HCT116 (cell line): Measurements from ENCODE around the gene SCN8A.

Experiments used
- CBX3 ChIP-seq: IDR thresholded peaks from 2 replicates; pipeline ENCODE4 v1.6.1; 2012; ENCODE audit warnings: low read depth
- EZH2 ChIP-seq: fragments of 200-600 bp; sonication (generic); IDR thresholded peaks from 2 replicates; pipeline ENCODE4 v1.6.1; 2017; ENCODE audit warnings: antibody characterized with exemption, mixed run types
- POLR2A ChIP-seq: IDR thresholded peaks from 2 replicates; pipeline ENCODE4 v1.7.0; 2011; ENCODE audit warnings: borderline replicate concordance; ENCODE audit not compliant: insufficient read depth, insufficient read length; ENCODE audit errors: extremely low read depth
- POLR2AphosphoS5 ChIP-seq: IDR thresholded peaks from 2 replicates; pipeline ENCODE4 v1.6.1; 2011; ENCODE audit warnings: mild to moderate bottlenecking, low read depth, low read length, moderate library complexity
- YY1 ChIP-seq: IDR thresholded peaks from 2 replicates; pipeline ENCODE4 v1.6.1; 2011; ENCODE audit warnings: low read length, low read depth, moderate library complexity, mild to moderate bottlenecking; ENCODE audit not compliant: insufficient replicate concordance; ENCODE audit errors: extremely low read depth
- TF ChIP-seq, protein P1 (sequence below), 3 experiments: fragments of 200-600 bp in 1 of 3; sonication (generic) in 1 of 3; IDR thresholded peaks in 2 of 3; conservative IDR thresholded peaks in 1 of 3; 2 replicates each; pipeline ENCODE4 v1.5.1; 2012 to 2017; ENCODE audit warnings: low read depth in 2 of 3, low read length in 2 of 3, antibody characterized with exemption in 1 of 3, borderline replicate concordance in 1 of 3, control low read depth in 1 of 3, mild to moderate bottlenecking in 1 of 3, mixed read lengths in 1 of 3, mixed run types in 1 of 3, moderate library complexity in 1 of 3; ENCODE audit not compliant: insufficient read depth in 1 of 3
- TF ChIP-seq, protein P2 (sequence below): IDR thresholded peaks from 2 replicates; pipeline ENCODE4 v1.6.1; 2012
- TF ChIP-seq, protein P3 (sequence below): IDR thresholded peaks from 2 replicates; pipeline ENCODE4 v1.6.1; 2012; ENCODE audit warnings: low read depth

DNA sequence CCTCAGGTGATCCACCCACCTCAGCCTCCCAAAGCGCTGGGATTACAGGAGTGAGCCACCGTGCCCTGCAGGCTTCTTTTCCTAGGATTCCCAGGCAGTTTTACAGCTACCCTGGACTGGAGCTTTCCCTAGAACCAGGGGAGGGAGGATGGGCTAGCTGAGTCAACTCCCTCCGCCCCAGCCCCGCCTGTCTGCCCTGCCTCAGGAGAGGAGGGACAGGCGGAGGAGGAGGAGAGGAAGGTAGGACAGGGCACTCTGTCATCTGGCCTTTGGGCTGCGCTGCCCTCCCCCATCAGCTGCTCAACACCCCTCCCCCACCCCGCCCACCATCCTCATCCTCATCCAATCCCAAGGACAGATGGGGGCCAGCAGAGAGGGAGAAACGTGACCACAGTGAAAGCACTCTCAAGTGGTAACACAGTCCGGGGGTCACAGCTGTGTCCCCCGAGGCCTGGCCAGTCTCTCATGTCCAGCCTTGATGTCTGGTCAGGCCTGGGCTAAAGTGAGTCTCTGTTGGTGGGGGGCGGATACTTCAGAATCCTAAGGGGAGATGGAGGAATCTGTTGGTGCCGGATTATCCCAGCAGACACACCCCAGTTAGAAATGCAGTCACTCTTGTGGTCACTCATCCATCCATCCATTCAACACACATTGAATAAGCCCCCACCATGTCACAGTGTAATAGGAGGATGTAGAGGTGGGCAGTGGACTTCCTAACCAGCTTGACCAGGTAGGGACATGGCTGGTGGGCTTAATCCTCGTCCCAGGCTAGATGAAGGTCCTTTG, 245.2 kb downstream of the SCN8A start:
- no peak for TF ChIP-seq POLR2A
- TF ChIP-seq EZH2, result no peak
- TF ChIP-seq, protein P1, sequence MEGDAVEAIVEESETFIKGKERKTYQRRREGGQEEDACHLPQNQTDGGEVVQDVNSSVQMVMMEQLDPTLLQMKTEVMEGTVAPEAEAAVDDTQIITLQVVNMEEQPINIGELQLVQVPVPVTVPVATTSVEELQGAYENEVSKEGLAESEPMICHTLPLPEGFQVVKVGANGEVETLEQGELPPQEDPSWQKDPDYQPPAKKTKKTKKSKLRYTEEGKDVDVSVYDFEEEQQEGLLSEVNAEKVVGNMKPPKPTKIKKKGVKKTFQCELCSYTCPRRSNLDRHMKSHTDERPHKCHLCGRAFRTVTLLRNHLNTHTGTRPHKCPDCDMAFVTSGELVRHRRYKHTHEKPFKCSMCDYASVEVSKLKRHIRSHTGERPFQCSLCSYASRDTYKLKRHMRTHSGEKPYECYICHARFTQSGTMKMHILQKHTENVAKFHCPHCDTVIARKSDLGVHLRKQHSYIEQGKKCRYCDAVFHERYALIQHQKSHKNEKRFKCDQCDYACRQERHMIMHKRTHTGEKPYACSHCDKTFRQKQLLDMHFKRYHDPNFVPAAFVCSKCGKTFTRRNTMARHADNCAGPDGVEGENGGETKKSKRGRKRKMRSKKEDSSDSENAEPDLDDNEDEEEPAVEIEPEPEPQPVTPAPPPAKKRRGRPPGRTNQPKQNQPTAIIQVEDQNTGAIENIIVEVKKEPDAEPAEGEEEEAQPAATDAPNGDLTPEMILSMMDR (IDR thresholded peaks at IDR 0.05 in 2 of 3, conservative IDR thresholded peaks at IDR 0.05 in 1 of 3; ENCODE audit: borderline replicate concordance in 1 of 3, insufficient read depth in 1 of 3, low read depth in 2 of 3, low read length in 2 of 3), result no peak
- TF ChIP-seq CBX3, result no peak
- no peak for TF ChIP-seq YY1
- no peak for TF ChIP-seq POLR2AphosphoS5
- TF ChIP-seq, protein P2, sequence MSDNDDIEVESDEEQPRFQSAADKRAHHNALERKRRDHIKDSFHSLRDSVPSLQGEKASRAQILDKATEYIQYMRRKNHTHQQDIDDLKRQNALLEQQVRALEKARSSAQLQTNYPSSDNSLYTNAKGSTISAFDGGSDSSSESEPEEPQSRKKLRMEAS, result no peak
- TF ChIP-seq, protein P3, sequence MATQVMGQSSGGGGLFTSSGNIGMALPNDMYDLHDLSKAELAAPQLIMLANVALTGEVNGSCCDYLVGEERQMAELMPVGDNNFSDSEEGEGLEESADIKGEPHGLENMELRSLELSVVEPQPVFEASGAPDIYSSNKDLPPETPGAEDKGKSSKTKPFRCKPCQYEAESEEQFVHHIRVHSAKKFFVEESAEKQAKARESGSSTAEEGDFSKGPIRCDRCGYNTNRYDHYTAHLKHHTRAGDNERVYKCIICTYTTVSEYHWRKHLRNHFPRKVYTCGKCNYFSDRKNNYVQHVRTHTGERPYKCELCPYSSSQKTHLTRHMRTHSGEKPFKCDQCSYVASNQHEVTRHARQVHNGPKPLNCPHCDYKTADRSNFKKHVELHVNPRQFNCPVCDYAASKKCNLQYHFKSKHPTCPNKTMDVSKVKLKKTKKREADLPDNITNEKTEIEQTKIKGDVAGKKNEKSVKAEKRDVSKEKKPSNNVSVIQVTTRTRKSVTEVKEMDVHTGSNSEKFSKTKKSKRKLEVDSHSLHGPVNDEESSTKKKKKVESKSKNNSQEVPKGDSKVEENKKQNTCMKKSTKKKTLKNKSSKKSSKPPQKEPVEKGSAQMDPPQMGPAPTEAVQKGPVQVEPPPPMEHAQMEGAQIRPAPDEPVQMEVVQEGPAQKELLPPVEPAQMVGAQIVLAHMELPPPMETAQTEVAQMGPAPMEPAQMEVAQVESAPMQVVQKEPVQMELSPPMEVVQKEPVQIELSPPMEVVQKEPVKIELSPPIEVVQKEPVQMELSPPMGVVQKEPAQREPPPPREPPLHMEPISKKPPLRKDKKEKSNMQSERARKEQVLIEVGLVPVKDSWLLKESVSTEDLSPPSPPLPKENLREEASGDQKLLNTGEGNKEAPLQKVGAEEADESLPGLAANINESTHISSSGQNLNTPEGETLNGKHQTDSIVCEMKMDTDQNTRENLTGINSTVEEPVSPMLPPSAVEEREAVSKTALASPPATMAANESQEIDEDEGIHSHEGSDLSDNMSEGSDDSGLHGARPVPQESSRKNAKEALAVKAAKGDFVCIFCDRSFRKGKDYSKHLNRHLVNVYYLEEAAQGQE, result no peak
